Measurements from ENCODE around the gene SIVA1. TPM values are rescaled to one million over a fixed set of nuclear protein-coding genes. Genes with fewer than 3 reads are reported as not detected.

The SIVA1 gene
- total RNA-seq, 1 donor from 2014 or later: 219 TPM

DNA sequence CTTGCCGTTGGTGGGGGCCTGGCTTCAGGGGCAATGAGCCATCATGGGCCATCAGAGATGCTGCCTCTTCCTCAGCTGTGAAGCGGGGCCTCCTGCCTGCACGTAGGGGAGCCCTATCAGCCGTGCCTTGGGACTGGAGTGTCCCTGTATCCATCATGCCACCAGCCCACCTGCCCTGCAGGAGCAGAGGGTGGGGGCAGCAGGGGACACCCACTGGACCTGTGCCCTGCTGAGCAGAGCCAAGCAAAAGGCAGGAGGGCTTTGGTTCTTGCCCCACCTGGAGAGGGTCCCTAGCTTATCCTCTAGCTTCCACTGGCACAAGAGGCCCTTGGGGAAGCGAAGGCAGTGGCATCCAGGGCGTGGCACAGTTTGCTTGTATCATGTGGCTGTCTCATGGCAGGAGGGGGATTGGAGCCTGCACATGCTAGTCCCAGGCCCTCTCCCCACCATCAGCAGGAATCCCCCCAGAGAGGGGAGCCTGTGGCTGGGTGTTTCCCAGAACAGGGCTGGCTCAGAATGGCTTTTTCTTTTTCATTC is 18.8 kb upstream of the SIVA1 start:
- DNase-seq (ENCODE audit: extremely low read depth, low read depth, low spot score): no peak

- no peak for DNase-seq (ENCODE audit: extremely low read depth, low read depth, low spot score)
Measured at GRCh38 chr14:104734601-104734990, 18.4 kb upstream of the SIVA1 start.

- DNase-seq (ENCODE audit: extremely low read depth, low read depth, low spot score): no peak
Measured at GRCh38 chr14:104734991-104735779, 17.8 kb upstream of the SIVA1 start.

DNA sequence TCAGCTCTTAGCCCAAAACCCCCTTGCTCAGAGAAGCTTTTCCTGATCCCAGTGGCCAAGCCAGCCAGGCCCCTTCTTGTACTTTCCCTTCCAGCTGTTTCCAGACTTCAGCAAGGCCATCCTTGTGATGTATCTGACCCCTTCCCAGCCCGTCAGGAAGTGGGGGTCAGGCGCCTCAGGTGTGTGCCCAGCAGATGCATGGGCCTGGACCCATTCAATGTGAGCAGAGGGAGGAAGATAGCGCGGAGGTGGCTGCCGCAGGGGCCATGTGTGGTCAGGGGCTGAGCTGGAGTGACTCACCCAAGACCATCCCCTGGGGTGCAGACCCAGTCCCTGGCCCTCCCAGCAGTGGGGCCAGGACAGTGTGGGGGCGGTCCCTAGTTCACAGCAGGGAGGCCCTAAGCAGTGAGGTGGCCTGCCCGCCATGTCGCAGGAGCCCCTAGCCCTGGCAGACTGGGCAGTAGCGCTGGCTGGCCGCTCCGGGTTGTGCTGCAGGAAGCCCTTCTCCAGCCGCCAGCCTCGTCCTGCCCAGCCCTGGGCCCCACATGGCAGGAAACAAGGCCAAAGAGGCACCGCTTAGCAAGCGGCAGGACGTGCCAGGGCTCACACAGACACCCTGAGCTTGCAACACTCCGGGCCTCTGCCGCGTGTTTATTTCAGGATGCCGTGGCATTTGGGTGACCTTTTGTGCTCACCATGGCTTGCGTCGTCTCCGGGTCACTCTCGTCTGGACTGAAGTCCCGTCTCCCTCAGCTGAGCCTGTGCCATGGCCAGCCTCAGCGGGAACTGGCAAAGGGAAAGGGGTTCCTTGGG is 16.9 kb upstream of the SIVA1 start:
- DNase-seq (ENCODE audit: extremely low read depth, low read depth, low spot score): peak; percentile 22

- no peak for DNase-seq (ENCODE audit: extremely low read depth, low read depth, low spot score)
Measured at GRCh38 chr14:104738375-104739019, 14.4 kb upstream of the SIVA1 start.

- no peak for DNase-seq (ENCODE audit: extremely low read depth, low read depth, low spot score)
Measured at GRCh38 chr14:104739026-104739425, 13.9 kb upstream of the SIVA1 start.

DNA sequence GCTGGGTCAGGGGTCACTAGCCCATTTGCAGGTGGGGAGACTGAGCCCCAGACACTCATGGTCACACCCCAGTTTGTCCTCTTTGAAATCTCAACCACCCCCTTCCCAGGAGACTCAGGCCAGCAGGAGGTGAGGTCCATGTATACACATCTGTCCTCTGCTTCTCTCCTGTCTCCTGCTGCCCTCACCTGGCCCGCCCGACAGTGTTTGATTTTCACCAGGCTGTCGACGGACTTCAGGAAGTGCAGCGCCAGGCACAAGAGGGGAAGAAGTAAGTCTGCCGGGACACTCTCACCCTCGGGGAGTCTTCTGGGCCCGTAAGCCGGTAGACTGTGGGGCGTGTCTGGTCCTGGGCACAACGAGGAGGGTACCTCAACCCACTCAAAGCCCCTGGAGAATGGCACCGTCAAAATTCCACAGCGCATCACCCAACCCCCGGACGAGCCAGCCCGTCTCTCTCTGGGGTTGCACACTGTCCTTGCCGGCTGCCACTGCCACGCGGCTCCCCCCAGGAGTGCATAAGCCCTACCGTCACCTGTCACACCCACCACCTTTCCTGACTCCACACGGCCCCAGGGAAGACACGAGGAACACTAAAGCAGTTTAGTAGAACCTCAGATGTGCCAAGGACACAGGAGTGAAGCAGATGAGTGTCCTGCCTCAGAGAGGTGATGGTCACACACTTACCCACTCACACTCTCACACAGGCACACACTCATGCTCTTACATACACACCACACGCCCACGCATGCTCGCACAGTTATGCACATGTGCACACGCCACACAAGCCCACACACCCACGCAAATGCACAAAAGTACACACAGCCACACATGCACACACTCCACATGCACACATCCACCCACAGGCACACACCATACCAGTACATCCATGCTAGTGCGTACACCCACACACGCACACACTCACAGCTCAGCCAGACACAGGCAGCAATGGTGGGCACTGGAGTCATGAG is 13.1 kb upstream of the SIVA1 start:
- no peak for DNase-seq (ENCODE audit: extremely low read depth, low read depth, low spot score)

- DNase-seq (ENCODE audit: extremely low read depth, low read depth, low spot score): no peak
Measured at GRCh38 chr14:104741108-104741802, 11.7 kb upstream of the SIVA1 start.

- no peak for DNase-seq (ENCODE audit: extremely low read depth, low read depth, low spot score)
Measured at GRCh38 chr14:104741803-104742251, 11.1 kb upstream of the SIVA1 start.

DNA sequence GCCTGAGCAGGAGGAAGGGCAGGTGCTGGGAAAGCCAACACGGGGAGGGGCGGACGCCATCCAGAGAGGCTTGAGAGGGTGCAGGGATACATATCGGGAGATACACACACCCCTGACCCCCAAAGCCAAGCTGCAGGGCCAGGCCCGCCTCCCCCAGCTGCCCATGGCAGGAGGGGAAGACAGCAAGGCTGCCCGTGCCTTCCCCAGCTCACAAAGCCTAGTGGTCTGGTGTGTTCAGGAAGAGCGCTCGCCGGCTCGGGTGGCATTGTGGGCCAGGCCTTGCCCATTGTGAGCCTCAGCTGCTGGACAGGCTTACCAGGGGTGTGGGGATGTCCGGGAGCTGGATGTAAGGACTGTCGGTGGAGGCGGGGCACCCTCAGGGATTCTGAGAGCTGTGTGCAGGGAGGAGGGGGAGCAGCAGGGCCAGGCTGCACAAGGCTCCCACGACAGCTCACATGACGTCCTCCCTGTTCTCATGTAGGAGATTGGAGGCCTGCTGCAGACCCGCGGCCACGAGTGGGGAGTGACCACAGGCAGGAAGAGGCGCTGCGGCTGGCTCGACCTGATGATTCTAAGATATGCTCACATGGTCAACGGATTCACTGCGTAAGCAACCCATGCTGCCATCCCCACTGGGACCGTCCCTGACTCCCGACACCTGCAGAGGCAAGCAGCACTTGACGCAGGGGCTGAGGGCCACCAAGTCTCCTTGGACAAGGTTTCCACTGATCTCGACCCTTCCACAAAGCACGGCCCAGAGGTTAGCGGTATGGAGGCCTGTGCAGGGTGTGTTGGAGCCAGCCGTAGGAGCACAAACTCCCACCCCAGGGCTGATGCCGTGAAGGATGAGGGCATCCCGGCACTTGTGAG is 10.1 kb upstream of the SIVA1 start:
- no peak for DNase-seq (ENCODE audit: extremely low read depth, low read depth, low spot score)

DNA sequence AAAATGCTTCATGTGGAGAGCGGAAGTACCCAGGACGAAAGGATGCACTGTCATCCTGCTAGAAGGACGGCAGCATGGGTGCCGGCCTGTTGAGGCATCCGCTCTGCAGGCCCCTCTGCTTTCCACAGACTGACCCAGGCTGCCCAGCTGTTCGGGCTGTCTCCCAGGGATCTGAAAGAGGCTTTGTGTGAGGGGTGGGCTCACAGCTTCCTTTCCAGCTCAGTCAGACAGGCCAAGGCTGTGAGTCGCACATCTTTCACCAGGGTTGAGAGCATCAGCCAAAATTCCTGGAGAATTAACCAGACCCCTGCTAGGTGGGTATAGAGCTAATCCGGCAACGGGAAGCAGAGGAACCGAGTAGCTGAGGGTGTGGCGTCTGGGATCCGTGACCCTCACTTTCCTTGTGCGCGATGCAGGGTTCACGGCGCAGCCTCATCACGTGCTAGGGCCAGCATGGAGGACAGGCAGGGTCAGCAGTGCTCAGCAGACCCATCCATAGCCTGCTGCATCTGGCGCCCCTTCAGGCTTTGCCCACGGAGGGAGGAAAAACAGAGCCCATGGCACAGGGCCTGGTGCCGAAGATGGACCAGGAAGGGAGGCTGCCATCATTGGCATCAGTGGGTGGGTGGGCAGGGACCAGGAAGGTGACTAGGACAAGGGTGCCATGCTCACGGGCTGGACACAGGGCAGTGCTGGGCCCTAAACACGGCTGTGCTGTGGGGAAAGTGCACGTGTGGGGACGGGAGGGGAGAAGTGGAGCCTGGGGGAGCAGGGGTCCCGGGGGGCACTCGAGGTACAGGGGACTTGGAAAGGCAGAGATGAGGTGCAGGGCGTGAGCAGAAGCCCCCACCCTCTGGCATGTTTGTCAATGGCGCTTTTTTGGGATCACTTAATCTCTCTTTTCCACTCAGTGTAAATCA is 9.2 kb upstream of the SIVA1 start:
- DNase-seq (ENCODE audit: extremely low read depth, low read depth, low spot score): no peak

DNA sequence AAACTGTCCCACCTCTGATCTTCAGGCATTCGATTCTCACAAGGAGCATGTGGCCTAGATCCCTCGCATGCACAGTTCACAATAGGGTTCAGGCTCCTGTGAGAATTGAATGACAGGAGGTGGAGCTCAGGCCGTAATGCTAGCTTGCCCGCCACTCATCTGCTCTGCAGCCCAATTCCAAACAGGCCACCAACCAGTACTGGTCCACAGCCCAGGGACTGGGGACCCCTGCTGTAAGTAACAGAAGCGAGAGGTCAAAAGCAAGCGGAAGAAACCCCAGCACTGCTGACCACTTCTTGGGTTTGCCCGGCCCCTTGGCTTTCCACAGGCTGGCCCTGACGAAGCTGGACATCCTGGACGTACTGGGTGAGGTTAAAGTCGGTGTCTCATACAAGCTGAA is 8.5 kb upstream of the SIVA1 start:
- DNase-seq (ENCODE audit: extremely low read depth, low read depth, low spot score): no peak

DNA sequence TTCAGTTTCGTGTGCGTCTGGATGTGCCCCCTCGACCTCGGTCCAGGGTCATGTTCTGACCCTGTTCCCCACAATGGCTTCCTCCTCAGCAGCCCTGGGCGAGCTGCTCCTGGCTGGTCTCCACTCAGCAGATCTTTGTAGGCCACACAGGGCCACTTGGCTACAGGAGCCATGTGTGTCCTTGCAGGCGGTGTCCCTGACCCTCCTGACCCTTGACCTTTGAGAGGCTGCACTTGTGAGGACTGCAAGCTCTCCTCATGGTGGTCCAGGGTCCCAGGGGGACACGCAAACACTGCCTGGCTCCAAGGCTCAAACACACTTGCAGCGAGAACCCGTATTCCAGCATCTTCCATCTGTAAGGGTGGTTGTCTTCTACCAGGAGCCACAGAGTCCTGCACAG is 7.5 kb upstream of the SIVA1 start:
- no peak for DNase-seq (ENCODE audit: extremely low read depth, low read depth, low spot score)

GRCh38 chr14:104746071-104746545 is 6.8 kb upstream of the SIVA1 start:
- DNase-seq (ENCODE audit: extremely low read depth, low read depth, low spot score): no peak

DNA sequence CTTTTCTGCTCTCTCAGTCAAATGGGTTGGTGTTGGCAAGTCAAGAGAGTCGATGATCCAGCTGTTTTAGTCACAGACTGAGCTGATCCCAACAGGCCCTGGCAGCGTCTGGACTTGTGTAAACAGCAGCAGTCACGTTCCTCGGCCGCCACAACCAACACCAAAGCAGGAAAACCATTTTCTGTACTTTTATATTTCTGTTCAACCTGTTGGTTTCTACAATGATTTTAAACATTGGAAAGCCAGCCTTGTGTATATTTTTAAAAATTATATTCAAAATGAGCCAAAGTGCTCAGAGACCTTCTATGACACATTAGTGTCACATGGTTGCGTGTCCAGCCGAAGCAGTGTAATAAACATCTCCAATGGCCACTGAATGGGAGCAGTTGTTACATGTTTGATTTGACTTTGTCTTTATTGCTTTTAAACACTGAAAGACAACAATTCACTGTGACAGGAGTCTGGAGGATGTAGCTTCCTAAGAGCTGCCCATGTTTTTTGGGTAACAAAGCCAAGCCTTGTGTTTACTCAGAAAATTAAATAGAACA is 5.9 kb upstream of the SIVA1 start:
- no peak for DNase-seq (ENCODE audit: extremely low read depth, low read depth, low spot score)

DNA sequence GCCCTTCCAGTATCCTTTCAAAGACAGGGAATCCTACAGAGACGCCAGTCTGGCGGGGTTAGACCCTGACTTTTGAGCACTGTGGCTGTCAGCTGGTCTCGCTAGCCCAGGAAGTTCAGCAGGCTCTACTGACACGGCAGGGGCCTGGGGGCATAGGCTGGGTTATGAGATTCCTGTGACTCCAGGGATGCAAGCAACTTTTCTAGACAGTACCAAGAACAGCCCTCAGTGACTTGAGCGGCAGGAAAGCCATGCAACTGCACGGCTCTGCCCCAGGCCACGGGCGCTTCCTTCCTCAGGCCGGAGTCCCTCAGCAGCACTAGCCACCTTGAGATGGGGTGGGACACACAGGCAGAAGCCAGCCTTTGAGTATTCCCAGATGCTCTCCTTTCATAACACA is 5.1 kb upstream of the SIVA1 start:
- DNase-seq (ENCODE audit: extremely low read depth, low read depth, low spot score): no peak

- DNase-seq (ENCODE audit: extremely low read depth, low read depth, low spot score): no peak
Measured at GRCh38 chr14:104749111-104749649, 3.8 kb upstream of the SIVA1 start.

All from glomerular endothelial cell (primary cell).